ENCODE data around the gene AKAP13. TPM values are rescaled to one million over a fixed set of nuclear protein-coding genes. Genes with fewer than 3 reads are reported as not detected.

AKAP13 gene
- polyA plus RNA-seq, 1 of the 3 experiments (the other 2 are of a cell fraction), result 8.4 TPM

GRCh38 chr15:85760049-85760448 is 379.6 kb downstream of the AKAP13 start:
- Histone ChIP-seq H3K9me3 (no peaks in the 10 kb centered on the region), H4K20me1 (ENCODE audit: insufficient read depth) (0 out of 2 replicates have a peak, but pooled peaks cover 2% of the 10 kb centered on the region), H2AFZ (ENCODE audit: low read depth) (no peak overlapping the region), H3K9ac (no peak overlapping the region), H3K4me3 (ENCODE audit: low read depth in 2 of 2, low read length in 1 of 2) (no peak overlapping the region), H3K4me2 (no peak overlapping the region), H3F3A (replicated peaks; ENCODE audit: insufficient read depth) (no peaks in the 10 kb centered on the region), H3K36me3 (replicated peaks in 1 of 2; ENCODE audit: control insufficient read depth in 1 of 2, insufficient read depth in 2 of 2, low read length in 1 of 2) (peaks cover 0 to 12% of the 10 kb centered on the region in 2 experiments), H3K9me2 (no peaks in the 10 kb centered on the region), H3K27me3 (ENCODE audit: insufficient read depth) (no peaks in the 10 kb centered on the region), H3K79me2 (ENCODE audit: insufficient read depth) (no peaks in the 10 kb centered on the region), H3K4me1 (ENCODE audit: control insufficient read depth in 1 of 2, insufficient read depth in 2 of 2, low read depth in 1 of 2, low read length in 1 of 2) (peaks cover 5 to 64% of the 10 kb centered on the region in 2 experiments; a peak in 2 of 4 replicates), H3K27ac (ENCODE audit: low read depth in 2 of 2, low read length in 1 of 2) (no peak overlapping the region)
- ChIA-PET POLR2A (no interaction called here), CTCF (interaction anchor here (1.0 to 2.5 kb wide), 4 partner anchors 18 to 80 kb away, joined by 3 to 8 read pairs (median 3); no protein-coding TSS in a partner anchor)
- WGBS (ENCODE audit: low lambda C conversion rate), result 100% methylated on average over 2 of the region's 6 CpGs
- no peak for DNase-seq
- TF ChIP-seq, protein P1, sequence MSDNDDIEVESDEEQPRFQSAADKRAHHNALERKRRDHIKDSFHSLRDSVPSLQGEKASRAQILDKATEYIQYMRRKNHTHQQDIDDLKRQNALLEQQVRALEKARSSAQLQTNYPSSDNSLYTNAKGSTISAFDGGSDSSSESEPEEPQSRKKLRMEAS (IDR thresholded peaks at IDR 0.05; ENCODE audit: low read depth), result no peak
- no peak for TF ChIP-seq MXI1 (IDR thresholded peaks at IDR 0.05; ENCODE audit: low read depth, low read length)
- no peak for TF ChIP-seq POLR2AphosphoS5 (IDR thresholded peaks at IDR 0.05; ENCODE audit: low read depth, low read length)
- no peak for TF ChIP-seq NFIC (IDR thresholded peaks at IDR 0.05; ENCODE audit: borderline replicate concordance)
- no peak for TF ChIP-seq EZH2phosphoT487 (IDR thresholded peaks at IDR 0.05; ENCODE audit: borderline replicate concordance, low read depth)
- no peak for TF ChIP-seq YY1 (IDR thresholded peaks at IDR 0.05; ENCODE audit: low read depth)
- no peak for TF ChIP-seq TAF1 (IDR thresholded peaks at IDR 0.05; ENCODE audit: borderline replicate concordance, low read depth, low read length)
- TF ChIP-seq CTCF (IDR thresholded peaks at IDR 0.05), result no peak
- no peak for TF ChIP-seq CHD2 (IDR thresholded peaks at IDR 0.05; ENCODE audit: low read length, partially characterized antibody)
- no peak for TF ChIP-seq USF2 (IDR thresholded peaks at IDR 0.05; ENCODE audit: borderline replicate concordance, low read depth, low read length)
- no peak for TF ChIP-seq TCF12 (IDR thresholded peaks at IDR 0.05)
- no peak for TF ChIP-seq SIN3A (IDR thresholded peaks at IDR 0.05; ENCODE audit: borderline replicate concordance, low read depth, low read length)
- TF ChIP-seq RAD21 (IDR thresholded peaks at IDR 0.05; ENCODE audit: low read length), result no peak
- TF ChIP-seq FOXJ3 (CRISPR knock-in tag; IDR thresholded peaks at IDR 0.05), result no peak
- TF ChIP-seq TEAD4 (IDR thresholded peaks at IDR 0.05; ENCODE audit: borderline replicate concordance, insufficient read depth), result no peak
- TF ChIP-seq FOXM1 (IDR thresholded peaks at IDR 0.05; ENCODE audit: low read depth), result no peak
- TF ChIP-seq PBX3 (IDR thresholded peaks at IDR 0.05), result no peak

Measured in SK-N-SH (cell line).